ENCODE measurements around the gene GOT2.

GRCh38 chr16:58684354-58685083, 49.6 kb downstream of the GOT2 start, which contains the start of gene SLC38A7:
- no peak for TF ChIP-seq EZH2phosphoT487 (IDR thresholded peaks at IDR 0.05; ENCODE audit: insufficient read depth, low read depth)
- TF ChIP-seq EZH2 (IDR thresholded peaks at IDR 0.05; ENCODE audit: insufficient read depth, poor library complexity, severe bottlenecking), result no peak

Data from GM23248 (cell line).